Fibroblast of upper back skin (primary cell): ENCODE measurements around the gene IBA57.

ENCODE experiments used
- DNase-seq: peaks from one replicate; pipeline ENCODE4 v3.0.0-alpha.2; 2013

The IBA57 gene

GRCh38 chr1:228165372-228166169, at the start of gene IBA57:
Gene IBA57 (plus strand): TSS chr1:228165804. CDS start chr1:228165817, 13 bp downstream.
- peak; percentile 99 for DNase-seq

GRCh38 chr1:228117335-228117734, 48.3 kb upstream of the IBA57 start:
- no peak for DNase-seq

- DNase-seq: no peak
These were observed 47.6 kb upstream of the IBA57 start for GRCh38 chr1:228118040-228118439.

- DNase-seq: no peak
These were observed 45.3 kb upstream of the IBA57 start for GRCh38 chr1:228120351-228120750.

- no peak for DNase-seq
These were observed 44.6 kb upstream of the IBA57 start for GRCh38 chr1:228120857-228121489.

GRCh38 chr1:228122921-228123441, 42.6 kb upstream of the IBA57 start:
- DNase-seq: no peak

GRCh38 chr1:228123505-228123904, 42.1 kb upstream of the IBA57 start:
- no peak for DNase-seq

- no peak for DNase-seq
These were observed 40.4 kb upstream of the IBA57 start for GRCh38 chr1:228125185-228125584.

- no peak for DNase-seq
These were observed 33.8 kb upstream of the IBA57 start for GRCh38 chr1:228131766-228132165.

GRCh38 chr1:228134591-228134990, 31.0 kb upstream of the IBA57 start:
- no peak for DNase-seq

- DNase-seq: no peak
These were observed 28.7 kb upstream of the IBA57 start for GRCh38 chr1:228136901-228137300.

- no peak for DNase-seq
These were observed 26.1 kb upstream of the IBA57 start for GRCh38 chr1:228139406-228139930.

- DNase-seq: peak; percentile 99
These were observed 25.5 kb upstream of the IBA57 start, which contains the start of gene GUK1 for GRCh38 chr1:228139931-228140723. Gene GUK1 (plus strand): TSS chr1:228140279. CDS start chr1:228140303, 24 bp downstream.

- DNase-seq: no peak
These were observed 24.8 kb upstream of the IBA57 start for GRCh38 chr1:228140724-228141225.

- DNase-seq: peak; percentile 44
These were observed 24.2 kb upstream of the IBA57 start for GRCh38 chr1:228141226-228142044.

GRCh38 chr1:228142155-228142691, 23.4 kb upstream of the IBA57 start:
- DNase-seq: no peak

GRCh38 chr1:228142701-228143136, 22.9 kb upstream of the IBA57 start:
- no peak for DNase-seq

GRCh38 chr1:228143480-228144192, 22.0 kb upstream of the IBA57 start:
- DNase-seq: no peak

- no peak for DNase-seq
These were observed 21.2 kb upstream of the IBA57 start for GRCh38 chr1:228144193-228144992.

- DNase-seq: no peak
These were observed 20.6 kb upstream of the IBA57 start for GRCh38 chr1:228144993-228145343.
